CD4-positive, alpha-beta T cell treated with Interleukin-2 at 100 ng/mL for 4 hours (primary cell): ENCODE measurements around the gene RALGAPA2.
A peak's percentile ranks its signal among the peaks of the same experiment; 100 is the strongest.

Experiments
- DNase-seq: peaks from one replicate; pipeline ENCODE4 v3.0.0-alpha.2; 2020; ENCODE audit warnings: low spot score

The RALGAPA2 gene

DNA sequence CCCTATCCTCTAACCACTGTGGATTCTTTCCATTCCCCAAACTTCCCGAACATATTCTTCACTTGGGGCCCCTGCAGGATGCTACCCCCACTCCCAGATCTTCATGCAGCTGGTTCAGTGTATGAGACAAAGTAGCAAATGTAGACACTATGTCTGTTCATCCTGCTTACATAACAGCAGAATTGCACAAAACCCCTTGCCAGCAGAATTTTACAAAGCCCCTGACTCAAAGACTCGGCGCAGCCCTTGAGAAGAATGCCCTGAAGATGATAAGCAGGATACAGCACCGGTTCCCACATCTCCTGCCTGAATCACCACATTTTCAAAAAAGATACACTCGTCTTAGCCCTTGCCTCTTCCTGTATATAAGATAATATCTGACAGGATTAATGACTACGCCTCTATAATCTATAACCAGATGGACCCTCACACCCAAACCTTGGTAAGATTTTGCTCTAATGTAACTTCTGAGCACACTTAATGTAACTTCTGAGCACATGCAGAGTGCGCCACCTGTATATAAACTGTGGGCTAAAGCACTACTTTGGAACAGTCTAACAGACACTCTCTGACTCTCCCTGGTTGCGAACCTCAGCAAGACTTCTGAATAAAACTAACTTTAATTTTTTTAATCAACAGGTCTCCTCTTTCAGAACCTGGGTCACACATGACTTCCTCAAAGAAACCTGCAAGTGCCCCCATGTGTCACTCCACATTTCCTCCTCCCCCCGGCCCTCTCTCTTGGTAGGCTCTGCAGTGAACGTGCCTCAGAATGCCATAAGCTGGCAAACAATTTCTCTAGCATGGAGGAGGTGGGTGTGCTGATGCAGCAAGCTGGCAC, 28.7 kb downstream of the RALGAPA2 start:
- DNase-seq, result no peak

DNA sequence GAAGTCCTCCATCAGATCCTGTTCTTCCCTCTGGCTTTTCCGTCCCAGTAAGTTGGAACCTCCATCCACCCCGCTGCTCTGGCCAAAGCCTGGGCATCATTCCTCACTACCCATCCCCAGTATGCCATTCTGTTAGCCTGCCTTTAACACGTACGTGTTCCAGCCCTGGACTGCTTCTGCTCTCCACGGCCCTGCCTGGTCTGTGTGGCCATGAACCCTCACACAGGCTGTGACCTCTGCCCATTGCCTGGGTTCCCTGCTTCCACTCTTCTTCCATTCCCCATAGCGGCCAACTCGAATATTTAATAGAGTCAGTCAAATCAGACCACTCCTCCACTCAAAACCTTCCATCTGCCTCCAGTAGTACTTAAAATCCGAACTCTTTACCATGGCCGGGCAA, 29.4 kb downstream of the RALGAPA2 start:
- DNase-seq, result no peak

DNA sequence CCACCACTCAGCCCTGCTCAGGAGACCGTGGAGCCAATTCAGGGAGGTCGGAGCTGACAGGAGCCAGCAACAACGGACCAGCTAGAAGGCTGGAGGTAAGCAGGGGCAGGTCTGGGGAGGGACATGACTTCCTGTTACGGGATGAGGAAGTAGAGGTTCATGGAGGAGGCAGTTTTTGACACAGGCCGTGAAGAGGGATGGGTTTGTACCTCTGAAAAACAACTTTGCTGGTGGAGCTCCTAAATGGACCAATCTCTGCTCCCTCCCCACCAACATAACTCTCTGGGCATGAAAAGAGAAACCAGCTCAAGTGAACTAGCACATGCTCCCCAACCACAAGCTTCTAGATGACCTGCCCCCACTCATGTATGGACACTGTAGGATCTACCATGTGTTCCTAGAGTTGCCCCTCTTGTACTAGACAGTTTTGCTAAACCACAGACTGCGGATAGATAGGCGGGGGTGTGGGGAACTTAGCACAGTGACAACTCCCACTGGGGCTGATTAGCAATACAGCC, 31.4 kb downstream of the RALGAPA2 start:
- DNase-seq, result no peak

DNA sequence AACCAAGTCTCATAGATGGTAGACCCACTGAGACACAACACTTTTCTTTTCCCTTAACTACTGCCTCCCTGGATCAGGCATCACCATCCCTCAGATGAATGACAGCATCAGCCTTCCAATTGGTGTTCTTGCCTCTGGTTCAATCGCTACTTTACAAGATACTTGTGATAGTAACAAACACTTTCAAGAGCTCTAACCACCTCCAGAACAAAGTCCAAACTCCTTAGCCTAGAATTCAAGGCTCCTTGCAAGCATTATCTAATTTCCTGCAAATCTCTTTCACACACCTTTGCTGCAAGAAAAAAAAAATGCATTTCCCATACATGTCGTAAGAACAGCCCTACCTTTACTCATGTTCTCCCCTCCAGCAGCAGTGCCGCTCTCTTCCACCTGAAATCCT, 33.1 kb downstream of the RALGAPA2 start:
- no peak for DNase-seq

DNA sequence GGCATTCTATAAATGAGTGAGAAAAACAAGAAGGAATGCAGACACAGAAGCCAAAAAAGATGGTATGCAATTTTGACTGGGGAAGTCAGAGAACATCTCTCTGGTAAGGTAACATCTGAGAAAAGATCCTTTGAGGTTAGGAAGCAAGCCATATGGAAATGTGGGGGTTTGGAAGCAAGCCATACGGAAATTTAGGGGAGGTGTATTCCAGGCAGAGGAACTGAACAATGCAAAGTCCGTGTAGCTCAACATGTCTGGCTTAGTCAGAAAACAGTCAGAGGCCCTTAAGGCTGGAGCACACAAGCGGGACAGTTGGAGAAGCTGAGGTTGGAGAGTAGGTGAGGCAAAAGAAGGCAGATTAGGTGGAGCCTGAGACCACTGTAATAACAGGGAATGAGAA, 35.3 kb downstream of the RALGAPA2 start:
- no peak for DNase-seq

DNA sequence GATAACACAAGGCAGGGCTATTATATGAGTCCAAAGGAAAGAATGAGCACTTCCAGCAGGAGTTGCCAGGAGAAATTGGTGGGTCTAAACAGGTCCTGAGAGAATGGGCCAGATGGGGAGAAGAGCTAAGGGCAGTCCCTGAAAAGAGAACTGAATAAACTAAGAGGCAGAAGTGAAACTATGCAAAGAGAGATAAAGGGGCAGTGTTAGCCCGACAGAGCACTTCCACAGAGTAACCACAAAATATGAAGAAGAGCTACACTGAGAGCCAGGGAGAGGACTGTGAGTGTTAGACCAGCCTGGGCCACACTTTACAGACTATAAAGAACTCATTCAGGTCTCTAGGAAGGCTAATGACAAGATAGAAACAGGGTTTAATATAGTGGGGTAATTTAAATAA, 43.8 kb downstream of the RALGAPA2 start:
- DNase-seq, result no peak

DNA sequence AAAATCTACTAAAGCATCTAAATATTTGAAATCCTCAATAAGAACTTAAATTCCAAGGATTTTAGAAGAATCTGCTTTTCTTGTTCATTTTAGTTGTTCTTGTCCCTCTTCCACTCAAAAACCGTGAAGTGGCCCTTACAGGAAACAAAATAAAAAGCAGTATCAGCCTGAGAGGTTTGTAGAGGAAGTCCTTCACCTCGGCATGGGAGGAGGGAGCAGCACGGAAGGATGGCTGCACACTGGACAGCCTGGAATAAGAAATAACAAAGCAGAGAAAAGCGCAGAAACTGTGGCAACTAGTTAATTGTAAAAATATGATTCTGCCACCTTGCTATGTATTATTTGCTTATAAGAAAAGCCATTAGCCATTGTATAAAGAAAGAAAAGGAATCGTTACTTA, 46.1 kb downstream of the RALGAPA2 start:
- no peak for DNase-seq

DNA sequence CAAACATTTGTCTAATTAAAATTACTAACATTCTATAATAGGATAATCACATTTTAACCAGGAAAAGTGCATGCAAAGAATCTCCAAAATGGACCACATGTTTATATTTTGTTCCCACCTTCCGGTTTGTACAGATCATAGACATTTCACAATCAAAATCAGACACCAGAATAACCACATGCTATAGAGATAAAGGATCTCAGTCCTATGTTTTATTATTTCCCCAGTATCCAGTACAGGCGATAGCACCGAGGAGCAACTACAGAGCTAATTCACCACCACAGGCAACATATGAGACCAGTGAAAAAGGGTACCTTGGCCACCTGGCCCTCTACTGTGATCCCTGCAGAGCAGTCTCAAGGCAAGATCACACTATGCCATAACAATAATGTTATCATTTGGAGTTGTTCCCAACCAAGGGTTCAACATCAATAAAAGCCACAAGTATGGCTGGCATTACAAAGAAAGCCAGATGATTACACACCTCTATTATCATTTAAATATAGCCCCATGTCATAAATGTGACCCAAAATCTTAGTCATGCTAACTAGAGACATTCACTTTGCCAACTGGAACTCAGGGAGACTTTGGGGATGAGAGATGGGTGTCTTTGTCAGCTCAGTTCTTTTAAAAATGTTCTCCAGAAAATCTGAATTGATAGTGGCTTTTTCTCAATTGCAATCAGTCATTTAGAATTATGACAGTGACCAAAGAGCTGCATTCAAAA, 46.7 kb downstream of the RALGAPA2 start:
- no peak for DNase-seq

DNA sequence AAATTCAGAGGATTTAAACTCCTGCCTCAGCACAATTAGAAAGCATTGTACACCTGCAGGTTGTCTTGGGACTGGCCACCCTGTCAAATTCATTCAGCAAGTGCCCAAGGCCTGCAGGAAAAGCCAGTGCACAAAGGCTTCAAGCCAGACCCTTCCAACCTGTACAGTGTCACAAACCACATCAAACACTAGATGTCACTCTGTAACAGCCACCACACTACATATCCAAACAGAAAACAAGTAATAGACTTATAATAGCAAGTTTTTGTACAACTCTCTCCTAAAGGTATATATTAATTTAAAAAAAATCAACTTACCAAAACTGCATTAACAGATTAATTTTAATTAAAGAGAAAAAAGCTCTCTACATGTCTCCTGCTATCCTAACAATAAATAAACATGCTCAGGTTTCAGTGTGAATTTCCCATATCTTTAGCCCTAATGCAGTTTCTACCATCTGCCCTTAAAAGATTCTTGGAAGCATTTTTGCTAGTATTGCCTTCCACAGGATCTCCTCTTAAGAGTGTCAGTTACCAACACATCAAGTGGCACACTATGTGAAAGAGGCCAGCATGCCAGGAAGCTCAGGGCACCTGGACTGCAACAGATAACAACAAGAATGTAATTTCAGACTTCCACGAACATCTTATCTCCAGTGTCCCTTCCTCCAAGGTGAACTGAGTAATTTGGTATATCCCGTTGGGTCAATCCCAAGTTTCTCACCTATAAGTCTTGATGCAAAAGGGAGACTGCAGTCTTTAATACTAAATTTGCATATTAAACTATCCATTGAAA, 47.5 kb downstream of the RALGAPA2 start:
- peak; percentile 27 for DNase-seq

DNA sequence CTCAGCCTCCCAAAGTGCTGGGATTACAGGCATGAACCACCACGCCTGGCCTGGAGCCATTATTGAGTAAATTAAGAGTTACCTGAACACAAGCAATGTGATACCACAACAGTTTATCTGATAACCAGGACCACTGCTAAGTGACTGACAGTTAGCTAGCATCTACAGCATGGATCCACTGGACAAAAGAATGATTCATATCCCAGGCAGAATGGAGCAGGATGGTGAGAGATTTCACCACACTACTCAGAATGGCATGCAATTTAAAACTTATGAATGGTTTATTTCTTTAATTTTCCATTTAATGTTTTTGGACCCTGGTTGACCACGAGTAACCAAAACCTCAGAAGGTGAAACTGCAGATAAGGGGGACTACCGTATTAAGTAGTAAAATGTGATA, 48.6 kb downstream of the RALGAPA2 start:
- no peak for DNase-seq

DNA sequence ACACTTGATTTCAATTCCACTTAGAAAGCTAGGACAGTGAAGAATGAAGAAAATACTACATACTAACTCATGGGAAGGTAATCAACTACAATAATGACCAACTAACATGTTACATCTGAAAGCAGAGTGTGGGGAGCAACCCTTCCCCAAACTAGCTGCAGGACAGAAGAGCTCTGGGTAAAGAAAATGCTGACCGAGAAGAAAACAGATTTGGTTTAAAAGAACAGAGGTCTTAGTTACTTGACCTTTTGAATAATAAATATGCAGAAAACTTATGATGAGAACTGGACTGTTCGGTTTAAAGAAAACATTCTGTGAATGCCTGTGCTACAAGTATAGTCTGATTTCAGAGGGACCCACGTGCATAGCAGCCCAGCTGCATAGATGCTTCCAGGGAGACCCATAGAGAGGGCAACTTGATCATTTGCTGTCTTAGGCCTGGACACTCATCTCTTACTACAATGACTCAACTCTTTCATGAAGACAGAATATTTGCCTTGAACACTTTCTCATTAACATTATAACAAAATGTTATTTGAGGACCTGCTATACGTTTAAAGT, 53.5 kb downstream of the RALGAPA2 start:
- no peak for DNase-seq

DNA sequence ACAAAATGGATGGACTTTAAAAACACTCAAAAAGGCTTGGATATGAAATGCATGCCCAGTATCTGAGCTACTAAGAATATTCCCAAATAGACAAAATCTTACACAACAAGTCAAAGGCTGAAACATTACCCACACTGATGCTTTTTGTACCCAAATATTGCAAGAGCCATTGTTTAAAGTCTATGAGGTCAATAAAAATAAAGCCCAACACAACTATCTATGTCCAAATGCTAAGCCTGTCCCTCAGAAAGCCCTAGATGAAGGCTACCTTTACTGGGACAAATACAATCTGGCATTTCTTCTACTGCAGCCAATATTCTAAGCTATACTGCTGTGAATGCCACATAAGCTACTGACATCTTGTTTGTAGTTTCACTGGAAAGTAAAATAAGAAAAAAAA, 54.3 kb downstream of the RALGAPA2 start:
- no peak for DNase-seq

DNA sequence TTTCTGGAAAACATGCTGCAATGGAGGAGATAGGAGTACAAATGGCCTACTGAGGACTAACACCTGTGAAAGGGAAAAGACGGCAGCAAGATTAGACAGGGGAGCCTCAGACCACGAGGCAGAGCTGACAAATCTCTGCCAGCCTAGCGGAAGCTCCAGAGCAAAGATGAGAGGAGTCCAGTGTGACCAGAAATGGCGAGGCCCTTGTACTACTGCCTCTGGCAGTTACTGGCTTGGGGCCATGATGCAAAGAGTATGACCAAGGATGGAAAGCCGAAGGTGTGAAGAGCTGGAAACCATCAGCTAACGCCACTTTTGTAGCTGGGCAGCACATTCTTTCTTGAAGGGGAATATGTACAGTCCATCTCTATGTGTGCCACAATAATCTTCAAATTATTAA, 55.4 kb downstream of the RALGAPA2 start:
- no peak for DNase-seq

DNA sequence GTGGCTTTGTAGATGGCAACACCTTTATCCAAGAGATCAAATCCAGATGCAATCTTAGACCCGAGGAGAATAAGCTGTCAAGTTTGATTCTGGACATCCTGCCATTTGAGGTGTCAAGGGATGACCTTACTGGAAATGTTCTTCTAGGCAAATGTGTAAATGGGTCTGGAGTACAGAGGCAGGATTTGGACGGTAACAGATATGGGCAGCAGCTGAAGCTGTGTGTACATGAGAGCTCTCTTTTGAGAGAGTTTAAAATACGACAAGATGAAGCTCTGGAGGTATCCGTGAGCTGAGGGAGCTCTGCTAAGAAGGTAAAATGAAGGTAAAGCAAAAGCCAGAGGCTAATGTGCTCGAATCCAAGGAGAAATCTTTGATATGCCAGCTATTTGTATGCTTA, 56.6 kb downstream of the RALGAPA2 start:
- no peak for DNase-seq

DNA sequence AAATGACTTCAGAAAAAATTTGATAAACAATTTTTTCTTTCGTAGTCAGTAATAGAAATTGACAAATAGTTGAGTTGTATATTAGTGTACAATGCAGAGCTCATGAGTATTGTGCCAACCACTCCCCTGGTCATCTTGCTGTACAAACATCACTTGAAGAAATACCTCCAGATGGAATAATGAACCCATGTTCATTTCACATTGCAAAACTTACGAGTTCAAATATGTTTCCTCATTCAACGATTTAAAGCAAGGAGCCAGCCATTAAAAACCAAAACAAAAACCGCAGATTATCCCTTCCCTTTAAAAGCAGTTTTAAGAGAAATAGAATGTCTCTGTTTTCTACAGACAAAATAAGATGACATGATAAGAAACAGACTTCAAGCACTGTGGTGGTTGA, 62.5 kb downstream of the RALGAPA2 start:
- no peak for DNase-seq

DNA sequence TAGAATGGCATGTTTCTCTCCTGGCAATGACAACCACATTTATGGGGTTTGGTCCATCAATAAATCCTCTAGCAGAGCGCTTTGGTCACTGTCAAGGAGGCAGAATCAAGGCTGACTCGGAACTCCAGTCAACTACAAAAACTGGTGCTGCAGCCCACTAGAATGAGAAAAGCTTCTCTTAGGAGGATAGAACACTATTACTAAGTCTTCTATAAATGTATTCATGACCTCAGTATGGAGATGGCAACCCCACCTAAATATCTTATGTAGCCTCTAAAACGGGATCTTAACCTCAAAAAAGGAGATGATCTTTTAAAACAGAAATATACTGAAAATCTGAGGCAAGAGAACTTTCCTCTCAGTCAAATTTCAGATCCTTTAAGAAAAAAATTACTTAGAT, 68.5 kb downstream of the RALGAPA2 start:
- DNase-seq, result no peak

DNA sequence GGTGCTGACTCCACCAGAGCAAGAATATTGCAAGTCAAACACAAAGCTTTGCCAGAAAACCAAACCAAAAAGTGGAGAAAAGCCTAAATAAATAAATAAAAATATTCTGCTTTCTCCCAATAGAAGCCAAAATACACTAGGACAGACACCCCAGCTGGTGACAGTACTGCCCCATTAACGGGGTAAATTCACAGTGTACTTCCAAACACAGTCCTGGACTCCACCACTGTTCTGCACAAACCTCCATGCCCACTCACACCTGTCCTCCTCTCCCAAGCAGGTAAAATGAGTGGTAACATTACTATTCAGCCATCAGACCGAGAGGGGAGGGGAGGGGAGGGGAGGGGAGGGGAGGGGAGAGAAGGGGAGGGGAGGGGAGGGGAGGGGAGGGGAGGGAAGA, 70.7 kb downstream of the RALGAPA2 start:
- no peak for DNase-seq

DNA sequence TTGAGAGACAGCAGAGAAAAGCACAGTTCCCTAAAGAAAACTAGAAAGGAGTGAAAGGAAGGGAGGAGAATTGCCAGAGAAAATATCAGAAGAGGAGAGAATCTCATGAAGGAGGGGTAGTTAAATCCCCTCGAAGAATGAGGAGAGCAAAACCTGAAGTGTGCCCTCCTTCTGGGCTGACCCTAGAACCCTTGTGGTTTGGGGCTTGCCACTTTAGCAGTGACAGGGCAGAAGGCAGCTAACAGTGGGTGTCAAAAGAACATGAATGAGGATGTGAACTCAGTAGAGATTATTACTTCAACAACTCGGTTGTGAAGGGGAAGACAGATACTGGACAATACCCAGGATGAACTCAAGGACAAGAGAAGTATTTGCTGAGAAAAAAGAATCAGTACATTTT, 73.6 kb downstream of the RALGAPA2 start:
- DNase-seq, result no peak

DNA sequence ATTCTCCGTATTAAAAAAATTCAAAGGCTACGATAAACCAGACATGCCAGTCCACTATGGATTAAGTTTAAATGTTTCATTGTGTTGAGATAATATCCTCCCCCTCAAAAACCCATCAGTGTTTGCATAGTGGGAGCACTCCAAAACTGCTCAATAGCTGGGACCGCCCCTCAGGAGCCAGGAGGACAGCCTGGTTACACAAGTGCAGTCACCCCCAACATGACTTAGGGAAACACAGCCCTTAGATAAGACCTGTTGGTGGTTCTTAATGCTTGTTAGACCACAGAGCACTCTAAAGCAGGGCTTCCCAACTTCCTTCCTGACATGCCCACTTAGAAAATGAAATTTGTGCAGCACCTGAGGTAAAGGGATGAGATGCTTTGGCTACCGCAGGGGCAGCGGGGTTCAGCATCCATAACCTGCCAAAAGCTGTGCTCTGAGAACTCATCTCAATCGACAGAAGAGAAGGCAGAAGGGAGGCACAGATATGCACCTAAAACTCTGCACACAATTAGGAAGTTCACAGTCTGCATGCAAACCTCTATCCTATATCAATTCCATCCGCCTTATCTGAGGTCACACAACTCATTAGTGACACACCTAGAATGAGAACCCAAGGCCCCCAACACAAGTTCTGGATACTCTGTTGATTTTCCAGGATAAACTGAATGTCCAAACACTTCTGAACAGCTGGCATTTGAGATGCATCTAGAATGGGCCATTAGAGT, 74.3 kb downstream of the RALGAPA2 start:
- DNase-seq, result no peak

DNA sequence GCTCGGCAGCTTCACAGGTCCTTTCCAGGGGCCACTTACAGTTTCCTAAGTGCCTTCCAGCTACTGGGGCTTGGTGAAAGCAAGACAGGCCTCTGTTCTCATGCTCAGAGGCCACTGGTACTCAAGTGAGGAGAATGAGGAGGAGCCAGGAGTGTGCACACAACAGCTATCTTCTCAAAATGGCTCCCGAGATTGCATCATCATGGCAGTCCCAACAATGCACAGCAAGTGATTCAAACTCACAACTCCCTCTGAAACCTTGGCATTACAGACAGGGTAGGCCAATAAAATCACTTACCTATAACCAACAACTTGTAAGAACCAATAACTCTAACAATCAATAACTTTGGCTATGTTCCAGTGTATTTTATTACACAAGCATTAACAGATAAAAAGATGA, 77.4 kb downstream of the RALGAPA2 start:
- no peak for DNase-seq

DNA sequence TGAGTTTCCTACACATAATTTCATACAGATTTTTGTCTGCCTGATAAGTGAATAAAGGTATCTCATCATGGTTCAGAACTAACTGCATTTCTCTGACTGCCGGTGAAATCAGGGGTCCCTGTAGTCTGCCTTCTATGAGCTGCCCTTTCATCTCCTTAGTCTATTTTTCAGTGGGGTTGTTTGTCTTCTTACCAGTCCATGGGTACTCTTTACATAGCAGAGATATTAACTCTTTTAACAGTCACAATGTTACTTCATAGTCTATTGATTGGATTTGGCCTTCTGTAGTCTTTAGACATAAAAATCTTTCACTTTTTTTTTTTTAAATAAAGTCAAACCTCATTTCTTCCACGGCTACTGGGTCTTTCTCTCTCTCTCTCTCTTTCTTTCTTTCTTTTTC, 79.8 kb downstream of the RALGAPA2 start:
- no peak for DNase-seq

DNA sequence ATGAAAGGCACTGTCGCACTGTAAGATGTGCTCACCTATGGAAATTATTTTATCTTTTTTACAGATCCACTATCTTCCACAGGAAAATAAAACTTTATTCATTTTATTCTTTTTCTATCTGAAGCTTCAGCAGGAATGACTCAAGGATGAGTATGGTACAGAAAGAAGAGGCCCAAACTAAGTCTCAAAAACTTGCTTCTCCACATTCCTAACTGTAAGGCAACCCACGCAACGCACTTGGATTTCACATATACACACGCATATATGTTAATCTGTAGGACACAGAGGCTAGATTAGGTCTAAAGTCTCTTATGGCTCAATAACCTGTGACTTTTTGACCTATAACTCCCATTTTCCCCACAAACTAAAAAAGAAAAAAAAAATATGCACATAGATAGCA, 81.9 kb downstream of the RALGAPA2 start:
- no peak for DNase-seq
